GM12865 (cell line): ENCODE results near the gene RND3.

Experiments
- DNase-seq: peaks from one replicate; pipeline ENCODE4 v3.0.0; 2010; ENCODE audit warnings: low read depth
- H3K4me3 ChIP-seq: 2 replicates; pipeline ENCODE4 v1.5.1; 2011; ENCODE audit warnings: mild to moderate bottlenecking, low read depth, low read length, control low read depth
- TF ChIP-seq, protein P1 (sequence below): IDR thresholded peaks from 2 replicates; pipeline ENCODE4 v1.5.1; 2011; ENCODE audit warnings: low read length, control low read depth, low read depth, inconsistent platforms; ENCODE audit not compliant: insufficient read depth; ENCODE audit errors: missing control alignments

The RND3 gene, protein sequence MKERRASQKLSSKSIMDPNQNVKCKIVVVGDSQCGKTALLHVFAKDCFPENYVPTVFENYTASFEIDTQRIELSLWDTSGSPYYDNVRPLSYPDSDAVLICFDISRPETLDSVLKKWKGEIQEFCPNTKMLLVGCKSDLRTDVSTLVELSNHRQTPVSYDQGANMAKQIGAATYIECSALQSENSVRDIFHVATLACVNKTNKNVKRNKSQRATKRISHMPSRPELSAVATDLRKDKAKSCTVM

DNA sequence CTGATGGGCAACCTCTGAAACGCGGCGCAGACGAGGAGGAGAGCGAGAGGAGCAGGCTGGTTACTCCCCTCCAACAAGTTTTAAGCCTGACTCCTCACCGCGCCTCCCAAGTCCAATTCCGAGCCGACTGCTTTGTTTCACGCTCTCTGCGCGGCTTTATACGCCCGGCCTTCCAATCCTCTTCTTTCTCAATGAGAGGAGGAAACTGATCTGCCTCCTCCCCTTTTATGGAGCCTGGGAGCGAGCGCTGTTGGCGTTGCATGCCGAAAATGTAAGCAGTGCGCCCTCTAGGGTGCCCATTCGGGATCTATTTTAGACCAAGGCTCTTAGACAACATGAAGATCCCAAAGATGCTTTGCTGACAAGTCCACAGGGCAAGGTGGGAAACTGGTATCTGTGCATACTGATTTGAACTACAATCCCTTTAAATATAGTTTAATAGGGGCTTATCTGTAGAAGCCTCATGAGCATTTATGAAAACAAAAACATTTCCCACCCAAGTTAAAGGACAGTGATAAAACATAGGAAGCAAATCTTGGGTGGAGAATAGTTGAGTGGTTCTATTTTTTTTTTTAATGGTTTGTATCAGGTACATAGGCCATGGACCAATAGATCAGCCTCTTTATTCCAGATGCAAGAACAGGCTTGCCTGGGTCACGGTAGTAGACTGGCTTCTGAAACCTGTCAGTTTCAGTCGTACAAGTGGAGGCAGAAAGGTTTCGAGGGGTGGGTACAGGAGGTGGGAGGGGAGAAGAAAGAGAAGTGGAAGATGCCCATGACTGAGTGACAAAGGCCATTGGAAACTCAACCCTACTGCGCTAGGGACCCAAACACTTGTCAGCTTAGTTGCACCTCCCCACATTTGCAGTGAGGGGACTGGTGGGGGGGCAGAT, at the start of gene RND3:
RND3 (minus strand) TSS at position 131 of the 893 bp plus-strand sequence. CDS start 250 bp downstream, outside the sequence.
- no peak within 1 kb of the TSS for H3K4me3 ChIP-seq
- TF ChIP-seq, protein P1, sequence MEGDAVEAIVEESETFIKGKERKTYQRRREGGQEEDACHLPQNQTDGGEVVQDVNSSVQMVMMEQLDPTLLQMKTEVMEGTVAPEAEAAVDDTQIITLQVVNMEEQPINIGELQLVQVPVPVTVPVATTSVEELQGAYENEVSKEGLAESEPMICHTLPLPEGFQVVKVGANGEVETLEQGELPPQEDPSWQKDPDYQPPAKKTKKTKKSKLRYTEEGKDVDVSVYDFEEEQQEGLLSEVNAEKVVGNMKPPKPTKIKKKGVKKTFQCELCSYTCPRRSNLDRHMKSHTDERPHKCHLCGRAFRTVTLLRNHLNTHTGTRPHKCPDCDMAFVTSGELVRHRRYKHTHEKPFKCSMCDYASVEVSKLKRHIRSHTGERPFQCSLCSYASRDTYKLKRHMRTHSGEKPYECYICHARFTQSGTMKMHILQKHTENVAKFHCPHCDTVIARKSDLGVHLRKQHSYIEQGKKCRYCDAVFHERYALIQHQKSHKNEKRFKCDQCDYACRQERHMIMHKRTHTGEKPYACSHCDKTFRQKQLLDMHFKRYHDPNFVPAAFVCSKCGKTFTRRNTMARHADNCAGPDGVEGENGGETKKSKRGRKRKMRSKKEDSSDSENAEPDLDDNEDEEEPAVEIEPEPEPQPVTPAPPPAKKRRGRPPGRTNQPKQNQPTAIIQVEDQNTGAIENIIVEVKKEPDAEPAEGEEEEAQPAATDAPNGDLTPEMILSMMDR: peak; percentile 72
- peak; percentile 83 for DNase-seq

DNA sequence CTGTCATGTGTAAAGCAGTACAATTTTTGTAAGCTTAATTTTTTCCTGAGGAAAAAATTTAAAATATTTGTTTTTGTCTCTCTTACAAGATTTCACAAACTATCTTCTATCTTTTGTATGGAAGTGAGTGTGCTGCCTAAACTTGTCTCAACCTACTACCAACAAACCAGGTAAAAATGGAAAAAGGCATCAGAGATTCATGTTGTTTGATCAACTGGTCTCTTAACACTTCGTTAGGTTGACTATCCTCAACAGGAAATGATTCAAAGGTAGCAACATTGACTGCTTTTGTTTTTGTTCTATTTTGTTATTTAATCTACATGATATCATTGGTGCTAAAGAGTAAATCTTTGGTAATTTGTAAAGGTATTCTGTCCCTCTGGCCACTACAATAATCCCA, 47.7 kb upstream of the RND3 start:
- no peak overlapping the region for H3K4me3 ChIP-seq
- TF ChIP-seq, protein P1: no peak
- DNase-seq: no peak

DNA sequence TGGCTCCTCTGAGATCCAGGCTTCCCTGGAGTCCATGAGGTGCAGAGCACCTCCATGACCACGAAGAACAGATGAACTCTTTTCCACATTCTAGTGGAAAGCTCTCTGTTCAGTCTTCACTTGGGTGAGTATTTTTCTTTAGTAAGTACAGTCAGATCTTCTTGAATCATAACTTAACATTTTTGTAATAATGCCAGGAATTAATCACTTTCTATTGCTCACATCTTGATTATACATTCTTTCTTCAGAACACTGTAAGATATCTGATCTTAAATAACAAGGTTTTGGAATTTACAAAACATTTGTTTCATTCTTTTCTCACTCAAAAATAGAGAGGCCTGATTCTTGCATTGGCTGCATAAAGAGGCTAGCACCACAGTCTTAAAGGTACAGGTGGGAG, 45.4 kb upstream of the RND3 start:
- TF ChIP-seq, protein P1: no peak
- DNase-seq: no peak
- H3K4me3 ChIP-seq: no peak overlapping the region

DNA sequence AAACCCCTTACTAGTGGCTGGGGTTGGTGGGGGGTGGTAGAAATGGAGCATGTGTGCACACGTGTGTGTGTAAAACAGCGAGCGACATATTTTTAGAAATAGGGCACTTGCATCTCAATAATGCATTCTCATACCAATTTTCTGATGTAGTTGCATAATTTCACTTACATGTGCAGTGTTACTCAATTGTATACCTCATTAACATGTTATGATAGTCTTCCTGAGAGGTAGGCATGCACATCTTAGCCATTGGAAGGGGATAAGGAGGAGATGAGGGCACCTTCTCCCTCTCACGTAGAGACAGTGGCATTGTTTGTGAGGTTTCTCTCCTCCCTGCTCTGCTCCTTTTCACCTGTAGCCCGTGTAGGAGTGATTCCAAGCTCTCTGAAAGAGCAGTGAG, 44.6 kb upstream of the RND3 start:
- DNase-seq: no peak
- no peak overlapping the region for H3K4me3 ChIP-seq
- TF ChIP-seq, protein P1: no peak

DNA sequence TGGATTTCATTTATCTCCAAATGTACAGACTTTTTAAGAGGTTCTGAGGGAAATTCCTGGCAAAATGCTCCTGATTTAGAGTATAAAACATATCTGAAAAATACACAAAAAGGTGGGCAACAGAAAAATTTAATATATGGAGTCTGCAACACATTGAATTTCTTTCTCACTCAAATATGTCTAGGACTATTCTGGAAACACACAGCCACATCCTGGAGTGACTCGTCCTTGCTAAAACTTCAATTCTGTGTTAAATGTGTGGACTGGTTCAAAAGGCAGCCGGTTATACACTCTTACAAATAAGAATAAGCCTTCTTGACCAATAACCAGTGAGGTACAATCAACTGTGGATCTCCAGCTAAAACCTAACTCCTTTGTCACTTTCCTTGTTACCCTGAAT, 44.1 kb upstream of the RND3 start:
- TF ChIP-seq, protein P1: no peak
- DNase-seq: no peak

DNA sequence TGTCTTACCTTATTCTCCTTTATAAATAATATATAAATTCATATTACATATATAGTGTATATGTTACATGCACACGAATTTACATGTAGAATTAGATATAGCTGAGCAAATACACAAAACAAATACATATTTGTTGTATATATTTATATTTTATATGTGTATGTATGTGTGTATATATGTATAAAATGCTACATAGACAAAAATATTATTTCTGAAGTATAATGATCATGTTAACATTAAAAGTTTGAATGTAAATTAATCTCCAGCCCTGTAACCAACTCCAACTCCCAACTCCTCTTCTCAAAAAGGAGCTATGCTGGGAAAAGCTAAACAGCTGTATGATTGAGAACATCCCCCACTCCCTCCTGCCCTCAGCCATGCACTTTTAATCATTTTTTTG, 42.7 kb upstream of the RND3 start:
- TF ChIP-seq, protein P1: no peak

More for the DNA sequence above, 44.1 kb upstream of the RND3 start:
- H3K4me3 ChIP-seq: no peak overlapping the region

More for the DNA sequence above, 42.7 kb upstream of the RND3 start:
- H3K4me3 ChIP-seq: no peak overlapping the region
- no peak for DNase-seq
